Neutrophil (primary cell): ENCODE measurements around the gene HSPB6.
A peak's percentile ranks its signal among the peaks of the same experiment; 100 is the strongest.

ENCODE experiments used
- H3K27ac ChIP-seq: fragments of 200-600 bp; sonication (generic); 2 replicates; pipeline ENCODE4 v1.5.1; 2016; ENCODE audit warnings: mild to moderate bottlenecking, moderate library complexity
- H3K27me3 ChIP-seq: fragments of 200-600 bp; sonication (generic); 2 replicates; pipeline ENCODE4 v1.6.0; 2016; ENCODE audit warnings: mild to moderate bottlenecking
- H3K36me3 ChIP-seq: fragments of 200-600 bp; sonication (generic); 2 replicates; pipeline ENCODE4 v1.5.1; 2017
- H3K4me1 ChIP-seq, 2 experiments: fragments of 200-600 bp in 1 of 2; sonication (generic) in 1 of 2; 1 replicate in 1 of 2; 2 replicates in 1 of 2; pipeline versions ENCODE4 v1.5.1 to v1.6.1; 2013 to 2016; ENCODE audit warnings: low read depth in 1 of 2, low read length in 1 of 2, mild to moderate bottlenecking in 1 of 2, moderate library complexity in 1 of 2; ENCODE audit not compliant: control insufficient read depth in 1 of 2, insufficient read depth in 1 of 2
- H3K4me3 ChIP-seq, 2 experiments: fragments of 200-600 bp in 1 of 2; sonication (generic) in 1 of 2; 1 replicate in 1 of 2; 2 replicates in 1 of 2; pipeline ENCODE4 v1.5.1; 2013 to 2016; ENCODE audit warnings: low read depth in 1 of 2, low read length in 1 of 2, mild to moderate bottlenecking in 1 of 2, moderate library complexity in 1 of 2
- H3K9me3 ChIP-seq: fragments of 200-600 bp; sonication (generic); 2 replicates; pipeline ENCODE4 v1.5.1; 2016
- CTCF ChIP-seq: fragments of 200-600 bp; sonication (generic); IDR thresholded peaks from 2 replicates; pipeline ENCODE4 v1.5.1; 2016; ENCODE audit warnings: antibody characterized with exemption

HSPB6 gene

DNA sequence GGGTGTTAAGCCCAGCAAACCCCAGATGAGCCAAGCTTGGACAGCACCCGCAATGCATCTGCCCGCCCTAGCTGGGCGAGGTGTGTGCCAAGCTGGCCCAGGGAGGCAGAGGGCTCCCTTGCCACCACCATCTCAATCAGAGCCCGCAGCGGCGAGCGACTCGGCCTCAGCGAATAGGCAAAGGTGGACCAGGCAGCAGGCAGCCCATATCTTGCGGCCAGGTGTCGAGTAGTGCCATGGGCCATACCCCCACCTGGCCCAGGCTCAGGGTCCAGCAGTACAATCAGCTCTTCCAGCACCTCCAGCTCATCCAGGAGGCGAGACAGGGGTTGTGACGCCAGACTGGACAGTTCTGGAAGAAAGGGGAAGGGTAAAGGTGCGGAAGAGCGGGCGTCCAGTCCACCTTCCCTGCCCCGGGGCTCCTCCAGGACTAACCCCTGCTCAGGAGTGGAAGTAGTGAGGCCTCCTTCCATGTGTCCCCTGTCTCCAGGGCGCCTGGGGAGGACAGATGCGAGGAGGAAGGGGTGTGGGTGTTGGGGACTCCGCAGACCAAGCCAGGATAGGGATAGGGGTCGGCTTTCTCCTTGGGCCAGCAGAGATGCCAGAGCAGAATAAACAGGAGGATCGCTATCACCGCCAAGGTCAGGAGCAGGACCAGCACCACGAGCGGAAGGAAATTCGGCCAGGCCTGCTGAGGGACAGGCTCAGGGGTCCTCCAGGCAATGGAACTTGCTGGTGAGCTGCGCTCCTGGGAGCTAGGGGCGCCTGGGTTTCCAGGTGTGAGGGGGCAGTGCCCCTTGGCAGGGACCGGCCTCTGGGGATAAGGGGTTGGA is 17.3 kb downstream of the HSPB6 start:
- H3K4me3 ChIP-seq, result peak overlapping the region; percentile 91 to 93
- H3K4me1 ChIP-seq, result peaks cover 46 to 50% of the 10 kb centered on the region in 2 experiments
- peak overlapping the region; percentile 98 for H3K27ac ChIP-seq
- no peak for TF ChIP-seq CTCF
- no peaks in the 10 kb centered on the region for H3K9me3 ChIP-seq
- H3K36me3 ChIP-seq, result peaks cover 54% of the 10 kb centered on the region
- H3K27me3 ChIP-seq, result no peaks in the 10 kb centered on the region

GRCh38 chr19:35738887-35739229 is 18.0 kb downstream of the HSPB6 start:
- TF ChIP-seq CTCF, result no peak
- no peak overlapping the region for H3K4me3 ChIP-seq
- H3K27ac ChIP-seq, result peak overlapping the region; percentile 98
- no peaks in the 10 kb centered on the region for H3K9me3 ChIP-seq
- H3K36me3 ChIP-seq, result peaks cover 60% of the 10 kb centered on the region
- peaks cover 40 to 44% of the 10 kb centered on the region in 2 experiments for H3K4me1 ChIP-seq
- H3K27me3 ChIP-seq, result no peaks in the 10 kb centered on the region

GRCh38 chr19:35738021-35738886 is 18.6 kb downstream of the HSPB6 start:
- H3K4me3 ChIP-seq, result no peak overlapping the region
- TF ChIP-seq CTCF, result no peak
- no peaks in the 10 kb centered on the region for H3K27me3 ChIP-seq
- peaks cover 36 to 39% of the 10 kb centered on the region in 2 experiments for H3K4me1 ChIP-seq
- peak overlapping the region; percentile 98 for H3K27ac ChIP-seq
- peaks cover 66% of the 10 kb centered on the region for H3K36me3 ChIP-seq
- no peaks in the 10 kb centered on the region for H3K9me3 ChIP-seq

DNA sequence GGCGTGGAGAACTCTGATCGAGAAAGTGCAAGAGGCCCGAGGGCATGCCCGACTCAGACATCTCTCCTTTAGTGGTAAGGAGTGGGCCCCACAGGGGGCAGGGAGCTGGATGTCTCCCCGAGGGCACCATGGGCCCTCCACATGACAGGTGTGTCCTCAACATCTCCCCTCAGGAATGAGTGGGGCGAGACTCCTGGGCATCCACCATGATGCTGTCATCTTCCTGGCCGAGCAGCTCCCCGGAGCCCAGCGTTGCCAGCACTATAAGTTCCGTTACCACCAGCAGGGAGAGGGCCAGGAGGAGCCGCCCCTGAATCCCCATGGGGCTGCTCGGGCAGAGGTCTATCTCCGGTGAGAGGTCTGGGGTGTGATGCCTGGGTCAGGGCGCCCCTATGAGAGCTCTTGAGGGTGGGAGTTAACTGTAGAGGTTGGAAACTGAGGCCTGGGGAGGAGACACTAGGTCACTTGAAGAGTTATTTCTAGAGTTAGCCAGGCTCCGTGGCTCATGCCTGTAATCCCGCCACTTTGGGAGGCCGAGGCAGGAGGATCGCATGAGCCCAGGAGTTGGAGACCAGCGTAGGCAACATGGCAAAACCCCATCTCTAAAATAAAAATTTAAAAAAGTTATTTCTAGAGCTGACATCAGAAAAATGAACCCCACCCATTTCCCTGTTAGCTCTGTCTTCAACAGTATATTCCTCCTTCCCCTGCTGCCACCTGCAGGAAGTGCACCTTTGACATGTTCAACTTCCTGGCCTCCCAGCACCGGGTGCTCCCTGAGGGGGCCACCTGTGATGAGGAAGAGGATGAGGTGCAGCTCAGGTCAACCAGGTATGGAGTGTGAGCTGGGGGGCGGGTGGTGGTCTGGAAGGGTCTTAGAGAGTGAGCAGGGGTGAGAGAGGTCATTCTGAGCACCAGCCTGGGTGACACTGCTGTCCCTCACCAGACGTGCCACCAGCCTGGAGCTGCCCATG is 19.6 kb downstream of the HSPB6 start:
- no peak for TF ChIP-seq CTCF
- no peaks in the 10 kb centered on the region for H3K27me3 ChIP-seq
- peaks cover 77% of the 10 kb centered on the region for H3K36me3 ChIP-seq
- peaks cover 26 to 29% of the 10 kb centered on the region in 2 experiments for H3K4me1 ChIP-seq
- peak overlapping the region; percentile 19 for H3K27ac ChIP-seq
- no peaks in the 10 kb centered on the region for H3K9me3 ChIP-seq
- H3K4me3 ChIP-seq, result no peak overlapping the region

- Histone ChIP-seq H3K4me3 (no peak overlapping the region), H3K27me3 (no peaks in the 10 kb centered on the region), H3K9me3 (no peaks in the 10 kb centered on the region), H3K27ac (no peak overlapping the region), H3K4me1 (peaks cover 5 to 6% of the 10 kb centered on the region in 2 experiments), H3K36me3 (peaks cover 100% of the 10 kb centered on the region)
- TF ChIP-seq CTCF, result no peak
Observed at GRCh38 chr19:35734889-35735288, 21.9 kb downstream of the HSPB6 start.
